Measurements from ENCODE around the gene TMPRSS2. TPM values are rescaled to one million over a fixed set of nuclear protein-coding genes. Genes with fewer than 3 reads are reported as not detected.

The TMPRSS2 gene
- total RNA-seq, 1 donor from 2014 or later: not detected

DNA sequence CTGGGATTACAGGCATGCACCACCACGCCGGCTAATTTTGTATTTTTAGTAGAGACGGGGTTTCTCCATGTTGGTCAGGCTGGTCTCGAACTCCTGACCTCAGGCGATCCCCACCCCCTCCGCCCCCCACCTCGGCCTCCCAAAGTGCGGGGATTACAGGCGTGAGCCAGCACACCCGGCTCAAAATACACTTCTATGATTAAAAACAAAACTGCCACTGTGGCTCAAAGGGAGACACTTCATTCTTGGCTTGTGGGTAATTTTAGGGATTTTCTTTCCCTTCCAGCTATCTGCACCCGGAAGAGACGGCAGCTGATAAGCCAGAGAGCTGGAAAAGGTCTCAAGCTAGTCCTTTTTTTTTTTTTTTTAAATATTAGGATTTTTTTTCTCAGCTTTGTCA is 24.5 kb downstream of the TMPRSS2 start:
- FAIRE-seq: no peak
- DNase-seq (ENCODE audit: low spot score in 2 of 2): no peak

DNA sequence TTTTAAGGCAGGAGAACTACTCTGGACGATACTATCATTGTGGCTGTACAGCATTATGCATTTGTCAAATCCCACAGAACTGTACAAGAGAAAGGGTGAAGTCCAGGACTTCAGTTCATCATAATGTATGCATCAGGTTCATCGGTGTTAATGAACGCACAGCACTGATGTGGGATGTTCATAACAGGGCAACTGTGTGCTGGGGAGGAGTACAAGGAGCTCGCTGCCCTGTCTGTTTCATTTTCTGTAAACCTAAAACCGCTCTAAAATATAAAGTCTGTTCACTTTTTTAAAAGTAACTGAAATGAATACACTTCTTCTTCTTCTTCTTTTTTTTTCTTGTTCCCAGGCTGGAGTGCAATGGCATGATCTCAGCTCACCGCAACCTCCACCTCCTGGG is 25.0 kb downstream of the TMPRSS2 start:
- DNase-seq (ENCODE audit: low spot score in 2 of 2): no peak
- FAIRE-seq: no peak

GRCh38 chr21:41482301-41482700 is 25.7 kb downstream of the TMPRSS2 start:
- no peak for FAIRE-seq

GRCh38 chr21:41481191-41481590 is 26.8 kb downstream of the TMPRSS2 start:
- no peak for FAIRE-seq
- DNase-seq (ENCODE audit: low spot score in 2 of 2): no peak

More at GRCh38 chr21:41482301-41482700, 25.7 kb downstream of the TMPRSS2 start:
- no peak for DNase-seq (ENCODE audit: low spot score in 2 of 2)

- FAIRE-seq (no peak), DNase-seq (ENCODE audit: low spot score in 2 of 2) (no peak)
These were observed 27.8 kb downstream of the TMPRSS2 start for GRCh38 chr21:41480086-41480690.

DNA sequence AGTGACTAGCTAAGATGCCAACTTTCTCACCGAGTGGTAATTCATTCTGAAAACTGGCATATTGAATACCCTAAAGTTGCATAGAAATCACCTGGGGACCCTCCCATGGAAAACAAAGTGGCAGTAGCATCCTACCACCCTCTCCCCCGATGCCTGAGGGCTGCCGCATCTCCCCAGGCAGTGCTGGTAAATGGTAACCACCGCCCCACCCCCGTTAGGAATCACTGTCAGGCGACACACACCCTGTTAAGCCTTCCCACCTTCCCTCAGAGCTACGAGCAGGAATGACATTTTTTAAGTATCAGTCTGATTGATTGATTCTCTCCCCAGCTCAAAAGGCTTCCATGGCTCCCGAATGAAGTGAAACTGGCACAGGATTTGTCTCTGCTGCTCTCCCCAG is 28.3 kb downstream of the TMPRSS2 start:
- FAIRE-seq (no peak), DNase-seq (ENCODE audit: low spot score in 2 of 2) (no peak)

DNA sequence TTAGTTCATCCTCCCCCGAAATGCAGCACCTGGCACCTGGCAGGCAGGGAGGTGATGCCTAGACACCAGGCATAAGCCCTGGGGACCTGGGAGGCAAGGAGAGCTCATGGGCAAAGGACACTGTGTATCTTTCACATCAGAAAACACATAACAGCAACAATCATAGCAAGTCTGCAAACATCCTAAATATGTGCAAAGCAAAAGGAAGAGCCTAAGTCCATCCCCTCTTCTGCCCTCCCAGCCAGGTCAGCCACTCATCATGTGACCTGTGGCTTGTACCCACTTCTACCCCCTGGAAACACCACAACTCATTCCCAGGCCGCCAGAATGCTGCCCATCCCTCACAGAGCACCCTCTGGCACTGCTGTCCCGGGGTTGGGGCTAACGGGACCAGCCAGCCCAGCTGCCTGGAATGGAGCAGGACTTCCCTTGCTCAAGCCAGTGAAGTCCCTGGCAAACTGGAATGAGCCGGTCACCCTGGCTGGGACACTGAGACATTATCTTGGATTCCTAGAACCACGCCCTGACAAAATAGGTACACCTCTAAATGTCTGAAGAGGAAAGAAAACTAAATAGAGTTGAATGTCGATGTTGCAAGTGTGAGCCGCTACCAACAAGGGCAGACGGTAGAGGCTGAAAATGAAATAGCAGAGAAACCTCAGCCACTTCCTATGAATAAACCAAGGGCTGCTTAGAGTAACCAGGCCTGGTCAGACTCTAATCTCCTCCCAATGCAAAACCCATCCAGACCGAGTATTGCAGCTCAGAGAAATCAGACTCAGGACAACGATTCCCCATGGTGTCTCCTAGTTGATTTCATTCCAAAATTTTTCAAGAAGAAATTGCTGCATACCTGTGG is 29.4 kb downstream of the TMPRSS2 start:
- FAIRE-seq (no peak), DNase-seq (ENCODE audit: low spot score in 2 of 2) (no peak)

DNA sequence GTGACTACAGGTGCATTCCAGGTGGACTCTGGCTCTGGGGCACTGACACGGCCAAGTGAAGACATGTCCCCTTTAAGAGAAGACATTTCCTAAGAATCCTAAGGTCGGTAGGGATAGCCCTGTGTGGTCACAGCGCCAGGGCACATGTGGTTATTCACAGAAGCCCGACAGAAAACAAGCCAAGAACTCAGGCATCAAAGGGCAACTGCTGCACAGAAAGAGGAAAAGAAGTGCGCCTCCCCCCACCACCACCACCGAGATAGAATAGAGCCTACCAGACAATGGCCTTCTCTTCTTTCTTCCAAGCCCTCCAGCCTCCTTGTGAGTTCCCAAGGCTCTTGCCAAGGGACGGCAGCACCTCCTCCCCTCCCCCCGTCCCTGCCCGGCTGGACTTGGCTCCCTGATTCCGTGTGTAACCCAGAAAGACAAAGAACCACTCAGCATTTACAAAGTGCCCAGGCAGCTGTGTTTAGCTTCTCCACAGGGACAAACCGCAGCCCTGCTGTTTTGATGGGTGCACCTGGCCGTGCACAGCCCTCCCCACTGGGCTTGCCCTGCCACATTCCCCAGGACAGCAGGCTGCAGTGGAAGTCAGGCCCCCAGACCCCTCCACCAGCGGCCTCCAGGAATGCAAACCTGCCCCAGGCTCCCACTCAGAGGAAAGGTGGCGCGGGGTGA is 30.2 kb downstream of the TMPRSS2 start:
- DNase-seq (ENCODE audit: low spot score in 2 of 2) (peak; percentile 38 to 48), FAIRE-seq (no peak)

DNA sequence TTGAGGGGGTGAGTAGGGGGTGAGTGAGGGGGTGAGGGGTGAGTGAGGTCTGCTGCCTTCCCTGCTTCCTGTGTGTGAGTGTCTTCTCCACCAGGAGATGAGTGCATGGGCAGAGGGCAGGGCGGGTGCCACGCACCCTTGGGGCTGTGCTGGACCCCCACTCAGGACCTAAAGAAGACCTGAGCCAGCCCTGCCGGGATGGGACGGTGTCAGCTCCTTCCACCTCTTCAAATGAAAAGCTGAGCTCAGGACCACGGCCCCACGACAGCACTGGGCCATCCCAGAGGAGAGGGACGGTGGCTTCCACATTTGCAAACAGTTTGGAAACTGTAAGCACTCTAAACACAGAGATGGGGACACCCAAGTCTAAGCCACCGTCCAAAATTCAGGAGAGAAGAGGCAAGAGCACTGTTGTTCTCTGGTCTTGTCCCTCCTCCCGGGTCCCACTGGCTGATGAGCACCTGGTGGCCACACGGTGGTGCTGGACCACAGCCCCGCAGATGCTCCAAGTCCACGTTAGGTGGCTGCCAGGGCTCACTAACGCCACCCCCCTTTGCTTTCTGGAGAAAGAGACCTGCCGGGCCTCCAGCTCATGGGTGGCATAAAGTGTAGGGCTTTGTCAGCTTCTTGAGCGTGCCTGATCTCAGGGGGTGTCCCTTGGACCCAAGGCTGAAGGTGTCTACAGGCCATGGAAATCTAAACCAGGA is 32.1 kb downstream of the TMPRSS2 start:
- FAIRE-seq: no peak

GRCh38 chr21:41472753-41473548 is 35.0 kb downstream of the TMPRSS2 start:
- DNase-seq (ENCODE audit: low spot score in 2 of 2) (no peak), FAIRE-seq (no peak)

More for the DNA sequence above, 32.1 kb downstream of the TMPRSS2 start:
- DNase-seq (ENCODE audit: low spot score in 2 of 2): no peak

- FAIRE-seq (no peak), DNase-seq (ENCODE audit: low spot score in 2 of 2) (no peak)
These were observed 37.9 kb downstream of the TMPRSS2 start for GRCh38 chr21:41470054-41470453.

DNA sequence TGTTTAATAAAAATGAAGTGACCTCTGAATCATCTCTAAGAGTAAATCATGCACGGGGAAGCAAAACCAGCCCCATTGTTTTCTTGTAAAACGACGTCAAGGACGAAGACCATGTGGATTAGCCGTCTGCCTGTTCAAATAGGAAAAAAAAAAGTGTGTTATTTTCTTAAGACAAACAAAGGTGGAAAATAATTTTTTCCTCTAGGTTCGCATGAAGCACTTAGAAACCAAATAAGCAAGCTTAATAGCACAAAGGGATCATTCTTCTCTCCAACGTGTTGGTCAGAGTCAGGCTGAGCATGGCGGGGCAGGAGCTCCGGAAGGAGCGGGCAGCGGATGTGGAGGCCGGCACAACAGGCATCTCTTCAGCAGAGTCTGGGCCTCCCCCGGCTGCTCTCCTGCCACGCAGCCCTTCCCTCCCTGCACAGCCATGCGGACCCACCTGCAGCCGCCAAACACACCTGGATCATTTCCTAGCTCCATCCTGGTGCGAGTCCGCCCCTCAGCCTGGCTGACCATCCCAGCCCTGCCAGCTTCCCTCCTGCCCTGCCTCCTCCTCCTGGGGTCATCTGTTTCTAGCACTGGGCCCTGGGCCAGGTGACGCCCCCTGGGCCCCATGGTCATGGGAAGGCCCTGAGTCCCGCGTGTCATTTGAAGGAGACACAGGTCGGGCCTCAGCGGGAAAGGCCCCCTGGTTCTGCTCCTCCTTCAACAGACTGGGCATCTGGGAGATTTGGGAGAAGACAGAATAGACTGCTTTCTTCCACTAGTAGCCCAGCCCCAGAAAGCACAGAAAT is 41.7 kb downstream of the TMPRSS2 start:
- FAIRE-seq: no peak
- DNase-seq (ENCODE audit: low spot score in 2 of 2): no peak

GRCh38 chr21:41465176-41465781 is 42.7 kb downstream of the TMPRSS2 start:
- no peak for DNase-seq (ENCODE audit: low spot score in 2 of 2)
- no peak for FAIRE-seq

- DNase-seq (ENCODE audit: low spot score in 2 of 2) (peak in 1 of 2 donors; percentile 74), FAIRE-seq (no peak)
These were observed 47.1 kb downstream of the TMPRSS2 start for GRCh38 chr21:41460578-41461527.

DNA sequence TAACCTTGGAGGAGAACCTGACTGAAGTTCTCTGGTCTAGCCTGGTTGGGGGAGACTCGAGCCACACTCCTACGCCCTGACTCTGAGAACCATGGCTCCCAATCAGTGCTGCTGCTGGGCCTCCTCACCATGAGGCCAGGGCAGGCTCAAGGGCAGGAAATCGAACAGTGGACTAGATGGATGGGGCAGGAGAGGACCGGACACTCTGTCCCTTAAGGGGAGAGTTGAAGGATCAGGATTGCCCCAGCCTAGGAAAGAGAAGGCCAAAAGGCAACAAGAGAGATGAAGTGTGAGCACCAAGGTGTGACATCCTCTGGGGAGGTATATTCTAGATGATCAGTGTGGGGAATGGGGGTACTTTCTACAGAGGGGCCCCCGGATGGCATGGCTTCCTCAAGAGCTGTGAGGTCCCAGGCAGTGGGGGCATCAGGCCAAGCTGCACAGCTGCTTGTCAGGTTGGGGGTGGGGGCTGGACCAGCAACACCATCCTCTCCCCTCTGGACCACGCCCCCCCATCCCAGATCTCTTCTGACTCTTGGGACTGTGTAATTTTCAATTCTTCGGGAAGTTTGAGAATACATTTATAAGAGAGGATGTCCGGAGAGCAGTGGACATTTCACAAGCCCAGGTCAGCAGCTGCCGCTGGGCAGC is 47.9 kb downstream of the TMPRSS2 start:
- FAIRE-seq (no peak), DNase-seq (ENCODE audit: low spot score in 2 of 2) (no peak)

- DNase-seq (ENCODE audit: low spot score in 2 of 2): no peak
These were observed 49.4 kb downstream of the TMPRSS2 start for GRCh38 chr21:41458559-41458958.

DNA sequence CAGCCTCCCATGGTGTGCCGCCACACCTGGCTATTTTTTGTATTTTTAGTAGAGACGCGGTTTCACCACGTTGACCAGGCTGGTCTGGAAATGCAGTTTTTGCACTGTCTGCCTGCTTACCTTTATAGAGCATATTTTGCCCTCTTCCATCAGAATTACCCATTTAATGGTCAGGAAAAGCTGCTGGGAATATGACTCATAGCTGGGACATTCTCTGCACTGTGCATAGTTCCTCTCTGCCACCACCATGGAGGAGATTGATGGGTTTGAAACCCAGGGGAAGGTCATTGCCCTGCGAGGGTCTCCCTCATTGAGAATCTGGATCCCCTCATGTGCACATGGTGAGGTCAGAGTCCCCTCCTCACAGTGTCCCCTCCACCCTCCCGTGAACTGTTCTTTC is 49.8 kb downstream of the TMPRSS2 start:
- no peak for DNase-seq (ENCODE audit: low spot score in 2 of 2)
- no peak for FAIRE-seq

More at GRCh38 chr21:41458559-41458958, 49.4 kb downstream of the TMPRSS2 start:
- no peak for FAIRE-seq

All from frontal cortex (tissue), 4 donors.